Stimulated activated CD4-positive, alpha-beta T cell treated with anti-CD3 and anti-CD28 coated beads, Interleukin-4, amount 100 ng/mL, for 24 hours (primary cell): ENCODE data around the gene FBXO17.
"Not testable (repeated sequence)": the region's sequence is repeated elsewhere in the genome, so short reads cannot be mapped to it uniquely, and the experiment has no call there.

Experiments
- DNase-seq: peaks from one replicate; pipeline ENCODE4 v3.0.0-alpha.2; 2020

FBXO17 gene

GRCh38 chr19:38978326-38978689, 2.8 kb upstream of the FBXO17 start:
- no peak for DNase-seq

GRCh38 chr19:38977445-38978325, 2.1 kb upstream of the FBXO17 start:
- DNase-seq = peak; percentile 64

GRCh38 chr19:38975861-38976271, 324 bp upstream of the FBXO17 start:
- DNase-seq = no peak

- DNase-seq = no peak
Observed at GRCh38 chr19:38974624-38975213, 823 bp downstream of the FBXO17 start.

- no peak for DNase-seq
Observed at GRCh38 chr19:38971672-38972071, 3.9 kb downstream of the FBXO17 start.

GRCh38 chr19:38970664-38971532, 4.6 kb downstream of the FBXO17 start:
- DNase-seq = no peak

- DNase-seq = not testable (repeated sequence)
Observed at GRCh38 chr19:38966149-38966548, 9.4 kb downstream of the FBXO17 start.

GRCh38 chr19:38964738-38965137, 10.8 kb downstream of the FBXO17 start:
- DNase-seq = no peak

- DNase-seq = no peak
Observed at GRCh38 chr19:38959618-38960017, 15.9 kb downstream of the FBXO17 start.

GRCh38 chr19:38958301-38958700, 17.2 kb downstream of the FBXO17 start:
- DNase-seq = no peak

GRCh38 chr19:38956264-38956663, 19.3 kb downstream of the FBXO17 start:
- no peak for DNase-seq

GRCh38 chr19:38953677-38954076, 21.9 kb downstream of the FBXO17 start:
- DNase-seq = no peak

- peak; percentile 33 for DNase-seq
Observed at GRCh38 chr19:38952395-38953165, 23.0 kb downstream of the FBXO17 start.

GRCh38 chr19:38951187-38951586, 24.4 kb downstream of the FBXO17 start:
- no peak for DNase-seq

GRCh38 chr19:38949580-38950367, 25.8 kb downstream of the FBXO17 start:
- DNase-seq = peak; percentile 82

- DNase-seq = no peak
Observed at GRCh38 chr19:38946229-38947010, 29.1 kb downstream of the FBXO17 start.

GRCh38 chr19:38945562-38946228, 29.8 kb downstream of the FBXO17 start:
- DNase-seq = no peak

GRCh38 chr19:38944981-38945506, 30.5 kb downstream of the FBXO17 start:
- no peak for DNase-seq

- DNase-seq = no peak
Observed at GRCh38 chr19:38942471-38943181, 32.9 kb downstream of the FBXO17 start.
